ENCODE results near the gene NINJ2. TPM values are rescaled to one million over a fixed set of nuclear protein-coding genes. Genes with fewer than 3 reads are reported as not detected.

NINJ2 gene
- total and polyA plus RNA-seq, 12 donors, result 1.9 to 25.7 (median 8.3) TPM

GRCh38 chr12:517538-517937, 145.7 kb downstream of the NINJ2 start:
- Histone ChIP-seq H3K4me1 (peaks cover 0 to 18% (median 3%) of the 10 kb centered on the region in 9 donors), H3K27ac (no peak overlapping the region), H3K27me3 (peaks cover 0 to 29% (median 0%) of the 10 kb centered on the region in 7 donors), H3K9me3 (no peaks in the 10 kb centered on the region), H3K4me3 (no peak overlapping the region), H3K36me3 (no peaks in the 10 kb centered on the region)
- 69 to 72% methylated on average over 3 of the region's 3 CpGs for WGBS, 2 donors
- TF ChIP-seq CTCF (IDR thresholded peaks at IDR 0.05), result no peak
- ATAC-seq (no peak), DNase-seq (no peak)
- intact Hi-C loops (cut with DNase I), result no loop called here

Other genes with a start within 250 kb of the NINJ2 start
- 10 to 100 TPM; 19.6 to 53.5 (median 36.5) TPM for gene B4GALNT3, start 203.5 kb downstream of the NINJ2 start, total RNA-seq
- 10 to 100 TPM; 14.1 to 58.7 TPM for gene B4GALNT3, start 203.5 kb downstream of the NINJ2 start, polyA plus RNA-seq
- 100 to 1,000 TPM; 280 to 408 (median 326) TPM for gene WNK1, start 89.1 kb upstream of the NINJ2 start, total RNA-seq
- gene WNK1, start 89.1 kb upstream of the NINJ2 start, polyA plus RNA-seq, result 10 to 100 TPM; 43.5 to 70.9 TPM